SK-N-SH (cell line): ENCODE measurements around the gene DNAJB8.

Source experiments
- CTCF ChIP-seq: fragments of 200-600 bp; sonication (generic); IDR thresholded peaks from 2 replicates; pipeline ENCODE4 v1.6.1; 2017; ENCODE audit warnings: antibody characterized with exemption, mild to moderate bottlenecking, moderate library complexity
- POLR2AphosphoS5 ChIP-seq: IDR thresholded peaks from 2 replicates; pipeline ENCODE4 v1.6.1; 2012; ENCODE audit warnings: low read depth, low read length
- RAD21 ChIP-seq: IDR thresholded peaks from 2 replicates; pipeline ENCODE4 v1.6.1; 2012; ENCODE audit warnings: mild to moderate bottlenecking, low read length
- REST ChIP-seq: IDR thresholded peaks from 2 replicates; pipeline ENCODE4 v1.6.1; 2012; ENCODE audit warnings: mild to moderate bottlenecking, low read depth, low read length, moderate library complexity
- TCF12 ChIP-seq: IDR thresholded peaks from 2 replicates; pipeline ENCODE4 v1.4.0; 2012
- YY1 ChIP-seq: IDR thresholded peaks from 2 replicates; pipeline ENCODE4 v1.4.0; 2012; ENCODE audit warnings: low read depth, mild to moderate bottlenecking
- ZBTB33 ChIP-seq: IDR thresholded peaks from 2 replicates; pipeline ENCODE4 v1.4.0; 2012; ENCODE audit warnings: low read depth, borderline replicate concordance

GRCh38 chr3:128490915-128491690 lies 24.4 kb upstream of the DNAJB8 start:
- TF ChIP-seq YY1 (no peak), POLR2AphosphoS5 (no peak), CTCF (no peak), REST (no peak), RAD21 (no peak), ZBTB33 (no peak), TCF12 (no peak)
